ENCODE results near the gene HCFC1.

HCFC1 gene

GRCh38 chrX:153973127-153974002 is 1.7 kb upstream of the HCFC1 start:
- DNase-seq = no peak

- DNase-seq = peak; percentile 87
Measured at GRCh38 chrX:153972368-153973126, 929 bp upstream of the HCFC1 start, which contains the start of gene TMEM187. Gene TMEM187 (plus strand): TSS chrX:153972754. CDS start chrX:153982063, 9,309 bp downstream.

GRCh38 chrX:153971124-153971449 is 531 bp downstream of the HCFC1 start:
- DNase-seq = peak; percentile 37

GRCh38 chrX:153970357-153971123 is 1.1 kb downstream of the HCFC1 start:
- no peak for DNase-seq

- no peak for DNase-seq
Measured at GRCh38 chrX:153969904-153970356, 1.7 kb downstream of the HCFC1 start.

- DNase-seq = no peak
Measured at GRCh38 chrX:153969125-153969903, 2.3 kb downstream of the HCFC1 start.

- peak; percentile 29 for DNase-seq
Measured at GRCh38 chrX:153968754-153969124, 2.9 kb downstream of the HCFC1 start.

GRCh38 chrX:153968255-153968654 is 3.4 kb downstream of the HCFC1 start:
- DNase-seq = no peak

GRCh38 chrX:153967536-153968224 is 3.9 kb downstream of the HCFC1 start:
- DNase-seq = no peak

GRCh38 chrX:153966841-153967535 is 4.6 kb downstream of the HCFC1 start:
- DNase-seq = no peak

GRCh38 chrX:153966283-153966688 is 5.3 kb downstream of the HCFC1 start:
- DNase-seq = no peak

GRCh38 chrX:153965406-153965805 is 6.2 kb downstream of the HCFC1 start:
- DNase-seq = no peak

- DNase-seq = no peak
Measured at GRCh38 chrX:153964105-153964504, 7.5 kb downstream of the HCFC1 start.

GRCh38 chrX:153963546-153963945 is 8.1 kb downstream of the HCFC1 start:
- DNase-seq = no peak

- DNase-seq = no peak
Measured at GRCh38 chrX:153961292-153961691, 10.3 kb downstream of the HCFC1 start.

GRCh38 chrX:153960786-153961185 is 10.8 kb downstream of the HCFC1 start:
- DNase-seq = no peak

- no peak for DNase-seq
Measured at GRCh38 chrX:153960077-153960476, 11.5 kb downstream of the HCFC1 start.

- DNase-seq = no peak
Measured at GRCh38 chrX:153959649-153960048, 12.0 kb downstream of the HCFC1 start.

- DNase-seq = no peak
Measured at GRCh38 chrX:153958605-153959004, 13.0 kb downstream of the HCFC1 start.

- no peak for DNase-seq
Measured at GRCh38 chrX:153957224-153957623, 14.4 kb downstream of the HCFC1 start.

All from NCI-H526 treated with DMSO at 0.1 percent for 48 hours (cell line).